ENCODE data around the gene NAA30.
A peak's percentile ranks its signal among the peaks of the same experiment; 100 is the strongest.
"Not testable (repeated sequence)": the region's sequence is repeated elsewhere in the genome, so short reads cannot be mapped to it uniquely, and the experiment has no call there.

The NAA30 gene

DNA sequence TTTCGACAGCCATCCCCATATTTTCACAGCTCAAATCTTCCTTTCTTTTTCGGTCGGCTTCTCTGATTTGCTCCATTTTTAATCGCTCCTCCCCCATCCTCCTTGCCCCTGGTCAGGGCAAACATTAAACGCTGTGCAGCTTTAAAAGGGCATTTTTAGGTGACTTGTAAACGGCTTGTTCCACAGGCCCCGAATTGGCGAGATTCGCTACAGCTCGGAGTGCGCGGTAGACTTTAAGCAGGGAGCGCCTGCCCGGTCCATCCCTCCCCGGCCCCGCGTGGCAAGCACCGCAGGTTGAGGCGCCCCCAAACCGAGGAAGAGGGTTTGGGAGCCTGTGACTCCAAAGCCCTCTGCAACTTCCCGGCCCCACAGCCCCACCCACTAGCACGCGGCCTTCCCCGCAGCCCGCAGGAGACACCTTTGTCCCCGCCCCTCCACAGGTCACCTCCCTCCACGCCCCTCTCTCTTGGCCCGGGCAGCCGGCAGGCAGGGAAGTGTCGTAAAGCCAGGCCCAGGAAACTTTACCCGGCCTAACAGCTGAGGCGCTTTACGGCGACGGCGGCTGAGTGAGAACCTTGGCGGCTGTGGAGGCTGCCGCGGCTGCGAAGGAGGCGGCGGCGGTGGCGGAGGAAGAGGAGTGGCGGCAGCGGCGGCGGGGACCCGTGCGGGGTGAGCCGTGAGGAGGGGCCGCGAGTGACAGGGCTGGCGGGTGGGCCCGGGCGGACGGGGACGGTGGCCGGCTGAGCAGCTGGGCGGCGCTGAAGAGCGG, at the start of gene NAA30:
TSS of gene NAA30 (plus strand) at position 550 of the 769 bp plus-strand sequence. CDS start 372 bp downstream, outside the sequence.
- TF ChIP-seq POLR2A (IDR thresholded peaks at IDR 0.05; ENCODE audit: low read length): peak; percentile 53
- TF ChIP-seq GATA1 (IDR thresholded peaks at IDR 0.05; ENCODE audit: low read depth, low read length): no peak
- peak; percentile 93 for DNase-seq

DNA sequence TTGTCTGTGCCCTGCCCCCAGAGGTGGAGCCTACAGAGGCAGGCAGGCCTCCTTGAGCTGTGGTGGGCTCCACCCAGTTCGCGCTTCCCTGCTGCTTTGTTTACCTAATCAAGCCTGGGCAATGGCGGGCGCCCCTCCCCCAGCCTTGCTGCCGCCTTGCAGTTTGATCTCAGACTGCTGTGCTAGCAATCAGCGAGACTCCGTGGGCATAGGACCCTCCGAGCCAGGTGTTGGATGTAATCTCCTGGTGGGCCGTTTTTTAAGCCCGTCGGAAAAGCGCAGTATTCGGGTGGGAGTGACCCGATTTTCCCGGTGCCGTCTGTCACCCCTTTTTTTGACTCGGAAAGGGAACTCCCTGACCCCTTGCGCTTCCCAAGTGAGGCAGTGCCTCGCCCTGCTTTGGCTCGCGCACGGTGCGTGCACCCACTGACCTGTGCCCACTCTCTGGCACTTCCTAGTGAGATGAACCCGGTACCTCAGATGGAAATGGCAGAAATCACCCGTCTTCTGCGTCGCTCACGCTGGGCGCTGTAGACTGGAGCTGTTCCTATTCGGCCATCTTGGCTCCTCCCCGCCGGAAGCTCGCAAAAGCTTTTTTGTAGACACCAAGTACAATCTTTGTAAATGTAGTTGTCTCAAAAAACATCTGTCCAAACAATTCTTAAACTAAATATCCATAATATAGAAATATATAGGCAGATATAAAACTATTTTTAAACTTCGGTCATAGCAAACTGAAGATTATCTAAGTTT, 46.7 kb upstream of the NAA30 start:
- DNase-seq: not testable (repeated sequence)

DNA sequence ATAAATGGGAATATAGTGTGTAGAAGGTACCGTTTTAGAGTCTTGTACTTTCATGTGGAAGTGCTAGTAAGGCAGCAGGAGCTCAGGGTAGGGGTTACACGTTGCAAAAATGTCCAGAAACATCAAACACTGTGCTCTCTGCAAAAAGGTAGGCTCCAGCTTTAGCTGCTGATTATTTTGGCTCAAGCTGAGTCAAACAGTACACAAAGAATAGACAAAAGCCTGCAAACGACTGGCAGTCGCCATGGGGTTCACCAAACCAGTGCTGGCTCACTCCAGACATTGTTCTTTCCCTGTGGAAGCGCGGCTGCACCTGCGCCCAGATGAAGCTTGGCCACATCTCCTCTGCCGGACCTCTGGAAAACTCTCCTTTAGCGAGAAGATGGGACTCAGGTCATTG, 45.3 kb upstream of the NAA30 start:
- no peak for TF ChIP-seq GATA1 (IDR thresholded peaks at IDR 0.05; ENCODE audit: low read depth, low read length)
- no peak for TF ChIP-seq POLR2A (IDR thresholded peaks at IDR 0.05; ENCODE audit: low read length)

DNA sequence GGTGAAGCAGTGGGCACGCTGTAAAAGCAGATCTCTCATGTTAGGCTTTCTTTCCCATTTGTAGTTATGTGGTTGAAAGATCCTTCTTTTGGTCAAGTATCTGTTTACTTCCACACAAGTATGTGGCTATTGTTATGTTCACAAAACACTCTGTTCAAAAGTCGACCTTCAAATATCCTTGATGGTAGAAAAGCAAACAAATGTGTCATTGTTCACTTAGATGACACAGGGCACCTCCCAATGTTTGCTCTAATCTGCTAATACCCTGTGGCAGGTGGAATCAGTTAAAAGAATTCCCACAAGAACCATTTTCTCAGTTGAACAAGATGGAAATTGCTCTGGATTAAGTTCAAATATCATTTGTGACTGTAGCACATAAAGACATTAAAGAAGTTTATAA, 43.6 kb upstream of the NAA30 start:
- no peak for DNase-seq
- TF ChIP-seq GATA1 (IDR thresholded peaks at IDR 0.05; ENCODE audit: low read depth, low read length): no peak
- no peak for TF ChIP-seq POLR2A (IDR thresholded peaks at IDR 0.05; ENCODE audit: low read length)

More for the DNA sequence above, 45.3 kb upstream of the NAA30 start:
- no peak for DNase-seq

DNA sequence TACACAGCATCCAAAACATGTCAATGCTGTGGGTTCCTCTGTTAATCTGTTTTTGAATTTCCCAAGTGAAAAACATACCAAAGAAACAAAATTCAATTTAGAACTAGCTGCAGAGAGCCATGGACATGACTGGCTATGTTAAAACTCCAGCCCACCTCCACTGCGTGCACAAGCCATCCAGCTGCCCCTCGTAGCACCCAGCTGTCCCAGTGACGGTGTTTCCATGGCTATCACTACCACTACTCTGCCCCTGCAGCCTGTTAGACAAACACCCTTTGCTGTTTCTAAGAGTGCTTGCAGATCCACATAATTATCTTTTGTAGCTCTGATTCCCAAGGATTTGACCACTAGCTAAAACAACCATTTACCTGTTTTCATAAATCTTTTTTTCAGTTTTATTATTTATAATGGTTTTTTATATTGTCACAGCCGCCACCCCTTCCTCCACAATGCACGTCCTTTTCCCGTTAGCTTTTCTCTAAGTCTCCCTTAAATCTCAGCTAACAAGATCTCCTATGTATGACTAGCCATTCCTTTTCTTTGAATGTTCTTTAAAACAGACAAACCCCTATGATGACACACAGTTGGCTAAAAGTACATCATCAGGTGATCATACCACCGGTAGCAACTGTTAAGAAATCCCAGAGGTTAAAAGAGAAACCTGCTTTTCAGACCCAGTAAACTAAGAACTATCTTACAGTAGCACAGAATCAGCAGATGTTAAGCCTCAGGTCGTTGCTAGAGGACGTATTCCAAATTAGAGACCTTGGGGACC, 37.8 kb upstream of the NAA30 start:
- no peak for DNase-seq
- no peak for TF ChIP-seq POLR2A (IDR thresholded peaks at IDR 0.05; ENCODE audit: low read length)
- no peak for TF ChIP-seq GATA1 (IDR thresholded peaks at IDR 0.05; ENCODE audit: low read depth, low read length)

DNA sequence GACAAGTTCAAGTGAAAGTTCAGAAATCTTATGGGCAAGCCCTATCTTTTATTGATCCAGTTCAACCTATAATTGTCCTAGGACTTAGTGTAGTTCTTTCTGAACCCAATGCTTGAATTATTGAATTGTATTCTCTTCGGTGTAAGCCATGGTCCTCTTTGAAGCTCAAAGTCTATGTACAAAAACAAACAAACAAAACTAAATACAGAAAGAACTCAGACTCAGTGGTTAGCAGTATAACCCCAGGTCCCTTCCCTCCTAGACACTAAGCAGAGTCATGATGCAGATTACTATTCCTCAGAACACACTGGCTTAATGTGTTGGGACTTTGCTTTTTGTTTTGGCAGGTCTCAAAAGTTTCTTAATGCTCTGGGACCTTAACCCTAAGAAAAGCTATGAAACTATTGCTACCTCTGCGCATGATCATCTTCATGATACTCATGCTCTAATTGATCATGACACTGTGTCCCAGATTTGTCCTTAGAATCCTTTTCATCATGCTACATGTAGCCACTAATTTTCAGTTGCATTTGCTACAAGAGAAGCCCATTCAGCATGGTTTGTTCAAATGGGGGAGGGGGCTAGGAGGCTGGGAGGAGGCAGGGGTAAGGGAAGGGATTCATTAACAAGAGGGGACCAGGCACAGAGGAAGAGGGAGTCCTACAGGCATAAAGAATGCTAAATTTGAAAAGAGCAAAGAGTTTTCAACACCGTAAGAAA, 35.1 kb upstream of the NAA30 start:
- TF ChIP-seq POLR2A (IDR thresholded peaks at IDR 0.05; ENCODE audit: low read length): no peak
- no peak for TF ChIP-seq GATA1 (IDR thresholded peaks at IDR 0.05; ENCODE audit: low read depth, low read length)
- DNase-seq: no peak

DNA sequence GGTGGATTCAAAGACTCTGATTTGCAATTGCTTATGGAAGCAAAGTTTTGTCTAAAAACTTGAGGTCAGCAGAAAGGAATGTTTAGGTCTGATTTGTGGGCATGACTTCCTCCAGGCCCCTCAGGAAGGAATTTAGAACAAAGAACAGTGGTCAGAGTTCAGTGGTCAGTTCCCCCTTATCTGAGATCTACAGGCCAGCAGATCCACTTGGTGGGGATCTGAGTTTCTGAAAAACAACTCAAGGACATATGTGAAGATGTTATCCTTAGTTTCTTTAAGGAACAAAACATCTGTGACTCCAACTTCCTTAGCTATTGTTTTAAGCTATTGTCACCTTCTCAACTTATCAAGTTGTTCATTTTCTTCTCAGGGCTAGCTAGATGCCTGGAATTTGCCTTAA, 28.0 kb upstream of the NAA30 start:
- DNase-seq: no peak
- no peak for TF ChIP-seq GATA1 (IDR thresholded peaks at IDR 0.05; ENCODE audit: low read depth, low read length)
- TF ChIP-seq POLR2A (IDR thresholded peaks at IDR 0.05; ENCODE audit: low read length): no peak

DNA sequence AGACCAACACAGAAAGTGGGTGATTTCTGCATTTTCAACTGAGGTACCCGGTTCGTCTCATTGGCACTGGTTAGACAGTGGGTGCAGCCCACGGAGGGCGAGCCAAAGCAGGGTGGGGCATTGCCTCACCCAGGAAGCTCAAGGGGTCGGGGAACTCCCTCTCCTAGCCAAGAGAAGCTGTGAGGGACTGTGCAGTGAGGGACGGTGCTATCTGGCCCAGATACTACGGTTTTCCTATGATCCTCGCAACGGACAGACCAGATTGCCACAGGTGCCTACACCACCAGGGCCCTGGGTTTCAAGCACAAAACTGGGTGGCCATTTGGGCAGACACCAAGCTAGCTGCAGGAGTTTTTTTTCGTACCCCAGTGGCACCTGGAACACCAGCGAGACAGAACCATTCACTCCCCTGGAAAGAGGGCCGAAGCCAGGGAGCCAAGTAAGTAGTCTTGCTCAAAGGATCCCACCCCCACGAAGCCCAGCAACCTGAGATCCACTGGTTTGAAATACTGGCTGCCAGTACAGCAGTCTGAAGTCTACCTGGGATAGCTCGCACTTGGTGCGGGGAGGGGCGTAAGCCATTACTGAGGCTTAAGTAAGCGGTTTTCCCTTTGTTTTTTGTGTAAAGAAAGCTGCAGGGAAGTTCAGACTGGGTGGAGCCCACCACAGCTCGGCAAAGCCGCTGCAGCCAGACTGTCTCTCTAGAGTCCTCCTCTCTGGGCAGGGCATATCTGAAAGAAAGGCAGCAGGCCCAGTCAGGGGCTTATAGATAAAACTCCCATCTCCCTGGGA, 25.5 kb upstream of the NAA30 start:
- DNase-seq: no peak
- TF ChIP-seq GATA1 (IDR thresholded peaks at IDR 0.05; ENCODE audit: low read depth, low read length) (no peak), POLR2A (IDR thresholded peaks at IDR 0.05; ENCODE audit: low read length) (no peak)

DNA sequence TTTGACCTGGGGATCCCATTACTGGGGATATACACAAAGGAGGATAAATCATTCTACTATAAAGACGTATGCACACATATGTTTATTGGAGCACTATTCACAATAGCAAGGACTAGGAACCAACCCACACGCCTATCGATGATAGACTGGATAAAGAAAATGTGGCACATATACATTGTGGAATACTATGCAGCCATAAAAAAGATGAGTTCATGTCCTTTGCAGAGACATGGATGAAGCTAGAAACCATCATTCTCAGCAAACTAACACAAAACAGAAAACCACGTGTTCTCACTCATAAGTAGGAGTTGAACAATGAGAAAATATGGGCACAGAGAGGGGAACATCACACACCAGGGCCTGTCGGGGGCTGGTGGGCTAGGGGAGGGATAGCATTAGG, 20.2 kb upstream of the NAA30 start:
- DNase-seq: not testable (repeated sequence)

DNA sequence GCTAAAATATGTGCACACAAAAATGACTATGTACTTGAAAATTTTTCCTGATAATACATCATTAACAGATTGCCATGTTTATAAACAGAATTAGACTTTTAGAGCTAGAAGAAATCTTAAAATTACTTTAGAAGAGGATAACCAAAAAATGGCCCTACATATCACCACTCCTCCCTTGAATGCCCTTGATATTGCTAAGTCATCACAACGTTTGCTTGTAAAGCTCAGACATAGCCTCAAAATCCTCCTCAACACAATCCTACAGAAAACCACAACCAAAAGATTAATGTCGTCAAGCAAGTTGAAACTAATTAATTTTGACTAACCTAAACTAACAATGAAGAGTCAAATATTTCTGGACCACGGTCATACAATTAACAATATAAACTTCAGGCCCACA, 19.4 kb upstream of the NAA30 start:
- TF ChIP-seq POLR2A (IDR thresholded peaks at IDR 0.05; ENCODE audit: low read length): no peak
- no peak for TF ChIP-seq GATA1 (IDR thresholded peaks at IDR 0.05; ENCODE audit: low read depth, low read length)

DNA sequence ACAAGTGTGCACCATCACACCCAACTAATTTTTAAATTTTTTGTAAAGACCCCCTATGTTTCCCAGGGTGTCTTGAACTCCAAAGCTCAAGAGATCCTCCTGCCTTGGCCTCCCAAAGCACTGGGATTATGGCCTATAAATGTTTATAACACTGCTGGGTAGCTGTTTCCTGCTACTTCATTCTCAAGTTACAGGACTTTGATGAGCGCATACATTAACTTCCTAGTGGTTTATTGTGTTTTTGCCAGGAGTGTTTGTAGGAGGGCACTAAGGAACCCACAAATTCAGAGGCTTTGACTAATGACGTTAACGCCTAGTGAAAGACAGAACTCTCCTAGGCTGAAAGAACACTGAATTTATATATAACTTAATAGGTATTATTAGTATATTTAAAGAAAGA, 15.2 kb upstream of the NAA30 start:
- TF ChIP-seq GATA1 (IDR thresholded peaks at IDR 0.05; ENCODE audit: low read depth, low read length) (no peak), POLR2A (IDR thresholded peaks at IDR 0.05; ENCODE audit: low read length) (no peak)
- DNase-seq: no peak

More for the DNA sequence above, 19.4 kb upstream of the NAA30 start:
- no peak for DNase-seq

DNA sequence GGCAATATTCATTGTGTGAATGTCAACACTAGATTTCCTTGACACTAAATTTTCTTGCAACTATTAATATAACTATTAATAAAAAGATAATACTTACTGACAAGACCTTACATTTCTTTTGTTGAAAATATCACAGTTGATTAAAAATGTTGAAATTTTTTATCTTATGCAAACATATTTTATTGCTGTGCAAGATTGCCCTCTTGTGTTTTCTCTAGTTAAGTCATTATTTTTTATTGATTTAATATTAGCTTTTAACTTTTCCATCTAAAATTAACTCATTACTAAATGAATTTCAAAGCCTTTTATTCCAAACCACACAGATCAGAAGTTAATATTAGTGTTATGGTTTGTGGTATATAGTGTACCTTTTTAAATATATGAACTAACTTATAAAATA, 11.7 kb upstream of the NAA30 start:
- TF ChIP-seq POLR2A (IDR thresholded peaks at IDR 0.05; ENCODE audit: low read length) (no peak), GATA1 (IDR thresholded peaks at IDR 0.05; ENCODE audit: low read depth, low read length) (no peak)
- DNase-seq: no peak

DNA sequence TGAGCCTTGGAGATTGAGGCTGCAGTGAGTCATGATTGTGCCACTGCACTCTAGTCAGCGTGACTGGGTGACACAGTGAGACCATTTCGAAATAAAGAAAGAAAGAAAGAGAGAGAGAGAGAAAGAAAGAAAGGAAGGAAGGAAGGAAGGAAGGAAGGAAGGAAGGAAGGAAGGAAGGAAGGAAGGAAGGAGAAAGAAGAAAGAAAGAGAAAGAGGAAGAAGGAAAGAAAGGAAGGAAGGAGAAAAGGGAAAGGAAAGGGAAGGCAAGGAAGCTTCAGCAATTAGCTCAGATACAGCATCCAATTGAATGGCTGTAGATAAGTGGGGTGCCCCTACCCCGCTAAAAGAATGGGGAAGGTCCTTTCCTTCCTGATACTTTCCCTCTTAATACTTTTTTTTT, 9.5 kb upstream of the NAA30 start:
- TF ChIP-seq POLR2A (IDR thresholded peaks at IDR 0.05; ENCODE audit: low read length): no peak
- no peak for TF ChIP-seq GATA1 (IDR thresholded peaks at IDR 0.05; ENCODE audit: low read depth, low read length)
- DNase-seq: no peak
